KMS-11 (cell line): ENCODE measurements around the gene CLIC6.

Experiments
- H2AFZ ChIP-seq: fragments of 200-600 bp; sonication (generic); 2 replicates; pipeline ENCODE4 v1.6.1; 2016; ENCODE audit warnings: antibody characterized with exemption, mixed run types, low read depth
- H3K27ac ChIP-seq: fragments of 200-600 bp; sonication (generic); 2 replicates; pipeline ENCODE4 v1.6.1; 2016; ENCODE audit warnings: mild to moderate bottlenecking, mixed run types
- H3K27me3 ChIP-seq: fragments of 200-600 bp; sonication (generic); 2 replicates; pipeline ENCODE4 v1.6.1; 2017; ENCODE audit warnings: mild to moderate bottlenecking, low read depth, mixed run types, moderate library complexity; ENCODE audit not compliant: insufficient read depth
- H3K36me3 ChIP-seq: fragments of 200-600 bp; sonication (generic); 2 replicates; pipeline ENCODE4 v1.6.1; 2017; ENCODE audit warnings: mild to moderate bottlenecking, mixed run types; ENCODE audit not compliant: insufficient read depth
- H3K4me1 ChIP-seq: fragments of 200-600 bp; sonication (generic); 2 replicates; pipeline ENCODE4 v1.6.1; 2016; ENCODE audit warnings: mild to moderate bottlenecking, low read depth, mixed run types; ENCODE audit not compliant: poor library complexity, severe bottlenecking
- H3K4me2 ChIP-seq: fragments of 200-600 bp; sonication (generic); 2 replicates; pipeline ENCODE4 v1.7.0; 2016; ENCODE audit warnings: mild to moderate bottlenecking, mixed run types
- H3K4me3 ChIP-seq: fragments of 200-600 bp; sonication (generic); IDR thresholded peaks from 2 replicates; pipeline ENCODE4 v1.6.1; 2017; ENCODE audit warnings: low read depth, low read length, mixed read lengths; ENCODE audit not compliant: insufficient read depth
- H3K79me2 ChIP-seq: fragments of 200-600 bp; sonication (generic); 2 replicates; pipeline ENCODE4 v1.6.1; 2016; ENCODE audit warnings: low read depth, mixed run types; ENCODE audit not compliant: insufficient read depth
- H3K9ac ChIP-seq: fragments of 200-600 bp; sonication (generic); 2 replicates; pipeline ENCODE4 v1.6.1; 2016; ENCODE audit warnings: mild to moderate bottlenecking, mixed run types
- H4K20me1 ChIP-seq: fragments of 200-600 bp; sonication (generic); 2 replicates; pipeline ENCODE4 v1.6.1; 2016; ENCODE audit warnings: mild to moderate bottlenecking, mixed run types; ENCODE audit not compliant: insufficient read depth
- TF ChIP-seq, protein P1 (sequence below): fragments of 200-600 bp; sonication (generic); conservative IDR thresholded peaks from 2 replicates; pipeline ENCODE4 v1.6.1; 2017; ENCODE audit warnings: low read depth, mild to moderate bottlenecking, antibody characterized with exemption, low read length, moderate library complexity, mixed read lengths

CLIC6 gene

GRCh38 chr21:34737115-34737514, 68.3 kb downstream of the CLIC6 start:
- no peak overlapping the region for H2AFZ ChIP-seq
- H3K36me3 ChIP-seq: no peaks in the 10 kb centered on the region
- H4K20me1 ChIP-seq: no peaks in the 10 kb centered on the region; the same call in 1 of the 2 replicates
- H3K27ac ChIP-seq: no peak overlapping the region
- no peak overlapping the region for H3K4me3 ChIP-seq
- no peaks in the 10 kb centered on the region for H3K27me3 ChIP-seq
- TF ChIP-seq, protein P1, sequence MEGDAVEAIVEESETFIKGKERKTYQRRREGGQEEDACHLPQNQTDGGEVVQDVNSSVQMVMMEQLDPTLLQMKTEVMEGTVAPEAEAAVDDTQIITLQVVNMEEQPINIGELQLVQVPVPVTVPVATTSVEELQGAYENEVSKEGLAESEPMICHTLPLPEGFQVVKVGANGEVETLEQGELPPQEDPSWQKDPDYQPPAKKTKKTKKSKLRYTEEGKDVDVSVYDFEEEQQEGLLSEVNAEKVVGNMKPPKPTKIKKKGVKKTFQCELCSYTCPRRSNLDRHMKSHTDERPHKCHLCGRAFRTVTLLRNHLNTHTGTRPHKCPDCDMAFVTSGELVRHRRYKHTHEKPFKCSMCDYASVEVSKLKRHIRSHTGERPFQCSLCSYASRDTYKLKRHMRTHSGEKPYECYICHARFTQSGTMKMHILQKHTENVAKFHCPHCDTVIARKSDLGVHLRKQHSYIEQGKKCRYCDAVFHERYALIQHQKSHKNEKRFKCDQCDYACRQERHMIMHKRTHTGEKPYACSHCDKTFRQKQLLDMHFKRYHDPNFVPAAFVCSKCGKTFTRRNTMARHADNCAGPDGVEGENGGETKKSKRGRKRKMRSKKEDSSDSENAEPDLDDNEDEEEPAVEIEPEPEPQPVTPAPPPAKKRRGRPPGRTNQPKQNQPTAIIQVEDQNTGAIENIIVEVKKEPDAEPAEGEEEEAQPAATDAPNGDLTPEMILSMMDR: no peak
- H3K4me1 ChIP-seq: no peaks in the 10 kb centered on the region
- no peak overlapping the region for H3K4me2 ChIP-seq
- no peaks in the 10 kb centered on the region for H3K79me2 ChIP-seq
- H3K9ac ChIP-seq: no peak overlapping the region

GRCh38 chr21:34740198-34740597, 71.4 kb downstream of the CLIC6 start:
- Histone ChIP-seq H3K9ac (no peak overlapping the region), H3K4me3 (no peak overlapping the region), H3K4me1 (no peaks in the 10 kb centered on the region), H3K27ac (no peak overlapping the region), H3K4me2 (no peak overlapping the region), H3K79me2 (no peaks in the 10 kb centered on the region), H2AFZ (no peak overlapping the region), H4K20me1 (no peaks in the 10 kb centered on the region), H3K27me3 (no peaks in the 10 kb centered on the region), H3K36me3 (no peaks in the 10 kb centered on the region)
- TF ChIP-seq, protein P1: no peak

DNA sequence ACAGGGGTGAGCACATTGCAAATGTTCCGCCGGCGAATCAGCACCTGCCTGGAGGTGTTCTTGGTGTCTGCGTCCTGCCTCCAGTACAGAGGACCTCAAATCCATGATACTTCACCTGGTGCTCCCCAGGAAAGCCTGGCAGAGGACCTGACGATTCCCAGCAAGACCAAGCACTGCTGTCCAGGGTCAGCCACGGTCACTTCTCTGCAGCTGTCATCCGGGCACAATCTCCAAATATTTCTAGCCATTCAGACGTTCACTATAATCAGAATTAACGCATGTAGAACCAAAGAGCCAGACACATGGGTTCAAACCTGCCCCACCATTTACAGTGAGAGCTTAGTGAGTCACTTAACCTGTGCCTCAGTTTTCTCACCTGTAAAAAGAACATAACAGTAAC, 74.5 kb downstream of the CLIC6 start:
- Histone ChIP-seq H3K27ac (no peak overlapping the region), H2AFZ (no peak overlapping the region), H3K79me2 (no peaks in the 10 kb centered on the region), H3K4me3 (no peak overlapping the region), H3K4me1 (peaks cover 9% of the 10 kb centered on the region), H3K36me3 (no peaks in the 10 kb centered on the region), H3K4me2 (no peak overlapping the region), H4K20me1 (no peaks in the 10 kb centered on the region), H3K9ac (no peak overlapping the region), H3K27me3 (no peaks in the 10 kb centered on the region)
- TF ChIP-seq, protein P1: no peak

DNA sequence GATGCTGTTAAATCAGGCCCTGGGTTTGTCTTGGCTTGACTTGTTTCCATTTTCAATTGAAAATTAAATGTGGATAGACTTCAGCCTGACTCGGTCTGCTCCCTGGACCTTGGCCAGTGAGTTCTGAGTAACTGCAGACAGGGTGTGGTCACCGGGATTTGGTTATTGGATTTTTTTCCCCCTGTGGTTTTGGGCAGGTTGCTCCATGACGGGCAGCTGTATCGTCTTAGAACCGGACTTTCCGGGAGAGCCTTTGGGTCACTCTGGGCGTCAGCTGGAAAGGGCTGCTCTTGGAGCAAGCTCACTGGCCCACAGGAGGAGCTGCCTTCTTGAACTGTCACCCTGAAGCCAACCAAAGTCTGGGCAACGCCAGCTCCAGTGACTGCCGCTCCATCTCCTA, 75.0 kb downstream of the CLIC6 start:
- no peak overlapping the region for H3K4me3 ChIP-seq
- no peak overlapping the region for H2AFZ ChIP-seq
- H3K79me2 ChIP-seq: no peaks in the 10 kb centered on the region
- H3K9ac ChIP-seq: no peak overlapping the region
- no peaks in the 10 kb centered on the region for H3K27me3 ChIP-seq
- TF ChIP-seq, protein P1: no peak
- no peaks in the 10 kb centered on the region for H4K20me1 ChIP-seq
- no peaks in the 10 kb centered on the region for H3K36me3 ChIP-seq
- no peak overlapping the region for H3K27ac ChIP-seq
- H3K4me2 ChIP-seq: no peak overlapping the region
- peaks cover 9% of the 10 kb centered on the region for H3K4me1 ChIP-seq
